HG02943 (cell line): ENCODE results near the gene CFAP54.
"Not testable (repeated sequence)": the region's sequence is repeated elsewhere in the genome, so short reads cannot be mapped to it uniquely, and the experiment has no call there.

Source experiments
- ATAC-seq: cut with Tn5 transposase; IDR thresholded peaks from one replicate; pipeline ENCODE4 v1.9.1; 2021; ENCODE audit warnings: mild to moderate bottlenecking, low read depth, moderate library complexity; ENCODE audit not compliant: unreplicated experiment

Gene CFAP54, protein sequence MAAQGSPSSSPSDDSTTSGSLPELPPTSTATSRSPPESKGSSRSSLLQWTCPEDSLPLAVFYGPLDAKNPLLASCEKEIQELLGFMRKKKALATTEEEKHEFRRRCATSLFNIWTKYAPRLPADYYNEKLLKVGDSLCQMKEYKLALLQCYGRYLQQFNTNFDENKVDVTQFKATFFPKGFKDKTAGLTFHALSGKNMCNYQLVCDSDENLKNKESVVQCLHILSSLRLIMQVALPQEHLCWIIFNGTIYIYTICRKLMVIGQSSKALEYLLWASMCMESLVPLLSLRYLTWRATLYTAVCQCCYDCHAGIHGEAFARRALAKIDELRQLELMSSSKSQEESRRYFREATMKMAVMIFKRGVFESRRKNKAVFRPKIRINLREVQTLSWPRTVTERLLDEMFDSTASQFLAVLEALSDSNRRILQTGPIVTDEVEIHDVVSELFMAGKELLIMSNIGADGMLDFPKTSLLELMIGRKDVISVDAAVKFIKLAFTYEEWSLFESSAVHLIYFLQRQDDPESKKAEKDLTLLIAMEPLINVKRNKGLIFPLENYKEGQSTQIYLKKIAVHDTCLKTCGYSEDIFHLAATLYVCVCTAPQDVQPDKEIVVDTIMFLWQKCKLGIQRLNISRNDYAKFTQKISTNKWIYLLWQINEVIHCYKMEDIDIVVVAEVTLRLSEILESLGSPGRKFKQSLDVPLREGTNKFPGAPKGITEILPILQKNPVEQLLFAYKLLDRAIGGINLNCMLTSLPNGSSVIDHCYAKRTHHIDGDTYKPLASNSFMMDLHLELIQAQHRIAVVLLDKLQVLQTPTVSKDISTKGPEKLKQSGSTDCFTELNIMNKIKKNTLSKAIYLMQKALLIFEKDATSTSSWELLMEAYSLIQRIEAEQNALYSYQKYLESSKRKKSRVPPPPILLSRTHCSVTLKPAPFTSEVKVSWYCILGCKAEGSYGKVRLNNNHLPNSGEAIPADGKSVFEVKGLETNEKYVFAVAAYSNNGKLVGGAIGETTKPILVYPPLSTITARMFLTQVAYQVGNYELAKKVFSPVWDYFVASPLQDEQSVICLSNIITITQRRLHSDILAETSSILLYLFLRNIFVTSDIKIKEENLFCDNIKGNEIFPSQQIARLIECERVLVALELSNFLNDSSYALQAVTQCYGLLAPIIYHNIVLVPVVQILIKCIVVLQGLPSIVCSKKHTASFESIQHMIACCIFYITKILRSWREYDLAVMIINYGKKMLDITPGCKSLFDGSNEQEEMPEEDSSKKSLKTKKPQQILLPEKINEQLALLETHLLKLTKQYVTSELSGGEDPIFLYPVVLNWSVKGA (N-terminal part only)

GRCh38 chr12:96489392-96490056 is at the start of gene CFAP54:
Gene CFAP54, plus strand, starts transcription at chr12:96489577. Its CDS starts 33 bp downstream, at chr12:96489610.
- ATAC-seq: peak; percentile 89

GRCh38 chr12:96441816-96442215 is 47.6 kb upstream of the CFAP54 start:
- no peak for ATAC-seq

DNA sequence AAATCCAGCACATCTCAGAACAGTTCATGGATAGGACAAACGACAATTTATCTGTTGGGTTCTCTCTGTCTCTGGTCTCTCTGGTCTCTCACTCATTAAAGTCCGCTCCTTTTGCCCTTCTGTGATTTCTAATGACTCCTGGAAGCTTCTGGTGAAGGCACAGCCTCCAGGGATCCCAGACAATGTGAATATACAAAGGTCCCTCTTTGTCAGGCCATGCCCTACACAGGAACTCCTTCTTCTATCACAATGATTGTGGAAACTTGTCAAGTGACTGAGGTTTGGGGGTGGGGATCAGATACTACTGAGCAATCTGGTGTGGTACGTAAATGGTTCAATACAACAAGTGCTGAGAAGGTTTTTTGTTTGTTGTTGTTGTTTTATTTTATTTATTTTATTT is 46.5 kb upstream of the CFAP54 start:
- ATAC-seq: no peak

- no peak for ATAC-seq
These were observed 45.0 kb upstream of the CFAP54 start for GRCh38 chr12:96444399-96444798.

- ATAC-seq: peak; percentile 93
These were observed 43.4 kb upstream of the CFAP54 start for GRCh38 chr12:96445691-96446583.

GRCh38 chr12:96447256-96447655 is 42.1 kb upstream of the CFAP54 start:
- no peak for ATAC-seq

DNA sequence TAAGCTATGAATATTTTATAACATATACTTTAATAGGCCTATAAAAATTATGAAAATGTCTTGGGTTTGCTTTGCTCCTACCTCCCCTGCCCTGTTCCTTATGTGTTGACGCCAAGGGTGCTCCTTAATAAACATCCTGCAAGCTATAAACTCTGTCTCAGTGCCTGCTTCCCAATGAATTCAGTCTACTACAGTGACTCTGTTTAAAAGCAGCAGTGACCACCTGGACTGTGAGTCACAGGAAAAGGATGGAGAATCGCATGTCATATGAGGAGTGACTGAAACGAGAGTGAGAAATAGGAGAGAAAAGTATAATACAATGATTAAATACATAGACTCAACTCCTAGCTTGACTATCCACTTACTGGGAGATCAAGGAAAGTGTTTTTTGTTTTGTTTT is 41.1 kb upstream of the CFAP54 start:
- no peak for ATAC-seq

DNA sequence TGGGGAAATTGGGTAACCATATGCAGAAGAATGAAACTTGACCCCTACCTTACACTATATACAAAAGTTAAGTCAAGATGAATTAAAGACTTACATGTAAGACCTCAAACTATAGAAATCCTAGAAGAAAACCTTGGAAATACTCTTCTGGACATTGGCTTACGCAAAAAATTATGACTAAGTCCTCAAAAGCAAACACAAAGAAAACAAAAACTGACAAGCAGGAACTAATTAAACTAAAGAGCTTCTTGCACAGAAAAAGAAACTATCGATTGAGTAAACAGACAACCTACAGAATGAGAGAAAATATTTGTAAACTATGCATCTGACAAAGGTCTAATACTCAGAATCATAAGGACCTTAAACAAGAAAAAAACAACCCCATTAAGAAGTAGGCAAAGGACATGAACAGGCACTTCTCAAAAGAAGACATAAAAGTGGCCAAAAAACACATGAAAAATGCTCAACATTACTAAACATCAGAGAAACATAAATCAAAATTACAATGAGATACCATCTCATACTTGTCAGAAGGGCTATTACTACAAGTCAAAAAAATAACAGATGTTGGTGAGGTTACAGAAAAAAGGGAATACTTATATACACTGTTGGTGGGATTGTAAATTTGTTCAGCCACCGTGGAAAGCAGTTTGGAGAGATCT is 37.0 kb upstream of the CFAP54 start:
- ATAC-seq: no peak

- ATAC-seq: no peak
These were observed 35.0 kb upstream of the CFAP54 start for GRCh38 chr12:96454396-96454795.

DNA sequence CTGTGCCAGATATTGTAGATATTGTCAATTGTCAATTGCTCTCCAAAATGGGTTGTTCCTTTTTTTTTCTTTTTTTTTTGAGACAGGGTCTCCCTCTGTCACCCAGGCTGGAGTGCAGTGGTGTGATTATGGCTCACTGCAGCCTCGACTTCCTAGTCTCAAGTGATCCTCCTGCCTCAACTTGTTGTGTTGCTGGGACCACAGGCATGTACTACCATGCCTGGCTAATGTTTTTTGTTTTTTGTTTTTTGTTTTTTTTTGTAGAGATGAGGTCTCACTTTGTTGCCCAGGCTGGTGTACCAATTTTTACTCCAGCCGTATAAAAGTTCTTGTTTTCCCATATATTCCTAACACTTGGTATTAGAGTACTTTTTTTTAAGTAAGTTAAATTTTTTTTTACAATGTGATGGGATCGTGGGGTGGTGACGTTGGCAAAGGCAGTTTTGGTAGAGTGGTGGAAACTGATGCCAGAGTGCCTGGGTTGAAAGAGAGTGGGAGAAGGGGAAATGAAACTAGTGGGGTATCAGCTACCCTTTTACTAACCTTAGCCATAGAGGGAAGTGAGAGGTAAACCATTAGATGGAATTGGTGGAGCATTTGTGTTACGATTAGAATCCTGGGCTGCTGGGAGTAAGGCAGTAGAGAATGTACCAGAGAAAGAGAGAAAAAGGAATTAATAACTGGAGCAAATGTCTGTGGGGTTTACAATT is 33.0 kb upstream of the CFAP54 start:
- peak; percentile 74 for ATAC-seq

- ATAC-seq: no peak
These were observed 32.0 kb upstream of the CFAP54 start for GRCh38 chr12:96457191-96457930.

- ATAC-seq: not testable (repeated sequence)
These were observed 30.1 kb upstream of the CFAP54 start for GRCh38 chr12:96459281-96459680.

DNA sequence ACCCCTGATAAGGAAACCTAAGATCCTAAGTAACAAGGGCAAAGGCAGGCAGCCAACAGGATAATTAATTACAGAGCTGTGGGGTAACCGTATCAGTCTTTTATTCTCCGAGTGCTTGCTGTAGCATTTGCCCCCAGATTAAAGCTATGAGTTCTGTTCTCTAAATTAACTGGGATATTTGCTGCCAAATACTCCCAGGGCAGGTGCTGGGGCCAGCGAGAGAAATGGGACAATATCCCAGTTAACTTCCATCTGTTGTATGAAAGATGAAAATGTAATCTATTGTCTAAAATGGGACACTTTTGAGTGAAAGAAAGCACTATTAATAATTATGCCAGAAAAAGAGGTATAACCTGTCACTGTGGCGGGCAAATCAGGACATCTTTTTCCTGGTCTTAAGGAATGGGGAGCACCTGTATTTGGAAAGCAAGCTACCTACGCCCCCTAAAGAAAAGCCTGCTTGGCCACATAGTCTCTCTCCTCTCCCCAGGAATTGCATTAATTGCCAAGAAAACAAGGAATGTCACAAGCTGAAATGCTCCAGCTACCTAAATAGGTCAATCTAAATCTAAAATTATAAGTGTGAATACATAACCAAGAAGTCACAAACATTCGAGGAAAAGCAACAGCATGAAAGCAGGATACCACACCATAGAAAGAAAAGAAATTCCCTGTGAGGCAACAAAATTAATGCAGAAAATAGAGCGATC is 26.7 kb upstream of the CFAP54 start:
- ATAC-seq: no peak

DNA sequence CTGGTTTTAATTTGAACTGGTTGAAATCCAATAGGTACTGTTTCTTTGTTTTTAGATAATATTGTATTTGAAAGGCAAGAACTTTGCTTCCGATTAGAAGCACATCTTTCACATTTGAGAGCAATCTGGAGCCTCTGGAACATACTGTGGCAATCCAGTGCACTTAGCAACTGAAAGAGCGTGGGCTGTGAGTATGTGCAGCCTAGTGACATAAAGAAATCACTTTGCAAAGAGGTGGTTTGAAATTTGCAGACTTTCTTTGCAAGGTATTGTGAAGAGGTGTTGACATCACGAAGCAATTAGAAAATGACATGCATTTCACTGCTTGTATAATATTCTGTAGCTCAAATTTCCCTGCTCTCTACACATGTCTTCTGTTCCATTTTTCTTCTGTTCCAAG is 23.5 kb upstream of the CFAP54 start:
- no peak for ATAC-seq

DNA sequence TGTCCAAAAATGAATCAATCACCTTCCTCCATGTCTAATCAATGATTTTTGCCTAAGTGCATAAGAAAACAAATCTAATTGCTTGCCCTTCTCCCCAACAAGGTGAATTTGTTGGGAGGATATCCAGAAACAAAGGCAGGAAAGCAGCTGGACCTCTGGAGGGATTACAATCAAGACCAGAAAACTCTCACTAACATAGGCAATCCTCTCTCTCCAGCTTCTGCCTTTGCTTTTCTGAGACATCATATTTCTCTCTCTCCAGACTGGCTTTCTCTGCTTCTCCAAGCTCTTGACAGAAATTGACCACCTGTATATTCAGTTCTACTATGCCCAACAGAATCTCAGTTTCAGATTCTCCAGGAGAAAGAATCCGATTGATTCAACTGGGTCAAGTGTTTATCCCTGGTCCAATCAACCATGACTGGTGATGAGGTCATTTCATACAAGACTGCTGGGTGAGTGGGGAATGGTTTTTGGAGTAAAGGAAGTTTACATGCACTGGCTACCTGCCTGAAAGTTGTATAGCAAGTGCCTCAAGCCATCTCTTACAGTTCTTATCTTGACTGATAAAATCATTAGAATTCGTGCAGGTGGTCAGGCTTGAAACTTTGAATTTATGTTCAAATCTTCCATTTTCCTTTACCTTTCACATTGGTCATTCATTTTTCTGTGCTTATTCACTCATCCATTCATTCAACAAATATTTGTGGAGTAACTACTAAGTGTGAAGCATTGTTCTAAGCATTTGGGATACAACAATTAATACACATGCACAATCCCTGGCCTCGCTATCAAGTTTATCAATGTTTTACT is 22.2 kb upstream of the CFAP54 start:
- no peak for ATAC-seq
